Measurements from ENCODE around the gene UBE2Z.
A peak's percentile ranks its signal among the peaks of the same experiment; 100 is the strongest.
"Not testable (repeated sequence)": the region's sequence is repeated elsewhere in the genome, so short reads cannot be mapped to it uniquely, and the experiment has no call there.

Gene UBE2Z

DNA sequence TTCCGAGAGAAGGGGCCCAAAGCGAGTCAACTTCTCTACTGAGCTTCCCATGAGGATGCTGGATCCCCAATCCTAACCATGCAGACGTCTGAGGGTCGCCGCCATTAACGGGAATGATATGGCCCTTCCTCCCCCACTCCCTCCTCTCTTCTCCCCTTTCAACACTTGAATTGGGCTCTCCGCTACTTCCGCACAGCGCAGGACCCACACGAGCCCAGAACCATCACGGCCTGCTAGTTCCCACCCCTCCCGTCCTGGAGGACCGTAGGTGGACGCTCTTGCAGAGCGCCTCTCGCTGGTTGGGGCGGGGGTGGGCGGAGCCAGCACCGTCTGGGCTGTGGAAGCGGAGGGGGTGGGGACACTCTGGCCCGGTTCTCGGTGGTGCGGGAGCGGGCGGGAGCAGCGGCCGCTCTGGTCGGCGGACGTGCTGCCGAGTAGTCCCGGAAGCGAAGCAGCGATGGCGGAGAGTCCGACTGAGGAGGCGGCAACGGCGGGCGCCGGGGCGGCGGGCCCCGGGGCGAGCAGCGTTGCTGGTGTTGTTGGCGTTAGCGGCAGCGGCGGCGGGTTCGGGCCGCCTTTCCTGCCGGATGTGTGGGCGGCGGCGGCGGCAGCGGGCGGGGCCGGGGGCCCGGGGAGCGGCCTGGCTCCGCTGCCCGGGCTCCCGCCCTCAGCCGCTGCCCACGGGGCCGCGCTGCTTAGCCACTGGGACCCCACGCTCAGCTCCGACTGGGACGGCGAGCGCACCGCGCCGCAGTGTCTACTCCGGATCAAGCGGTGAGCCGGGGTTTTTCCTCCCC is at the start of gene UBE2Z:
TSS of gene UBE2Z (plus strand) at position 361 of the 797 bp plus-strand sequence. CDS start at position 458, 97 bp downstream.
- peak; percentile 74 to 88 for DNase-seq (ENCODE audit: low read depth in 1 of 2, low spot score in 1 of 2)

DNA sequence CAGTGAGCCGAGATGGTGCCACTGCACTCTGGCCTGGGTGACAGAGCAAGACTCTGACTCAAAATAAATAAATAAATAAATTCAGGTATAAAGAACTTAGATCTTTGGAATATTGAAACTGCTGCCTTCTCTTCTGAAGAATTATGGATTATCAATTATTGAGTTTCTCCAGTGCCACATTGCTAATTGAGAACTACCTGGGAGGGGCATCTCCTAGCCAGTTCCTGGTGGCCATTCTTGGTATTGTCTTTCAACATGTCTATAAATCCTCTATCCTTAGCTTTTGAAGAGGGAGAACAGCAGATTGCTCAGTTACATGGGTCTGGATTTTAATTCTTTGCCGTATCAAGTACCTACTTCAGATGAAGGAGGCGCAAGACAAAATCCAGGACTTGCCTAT is 48.2 kb upstream of the UBE2Z start:
- no peak for DNase-seq (ENCODE audit: low read depth in 1 of 2, low spot score in 1 of 2)

DNA sequence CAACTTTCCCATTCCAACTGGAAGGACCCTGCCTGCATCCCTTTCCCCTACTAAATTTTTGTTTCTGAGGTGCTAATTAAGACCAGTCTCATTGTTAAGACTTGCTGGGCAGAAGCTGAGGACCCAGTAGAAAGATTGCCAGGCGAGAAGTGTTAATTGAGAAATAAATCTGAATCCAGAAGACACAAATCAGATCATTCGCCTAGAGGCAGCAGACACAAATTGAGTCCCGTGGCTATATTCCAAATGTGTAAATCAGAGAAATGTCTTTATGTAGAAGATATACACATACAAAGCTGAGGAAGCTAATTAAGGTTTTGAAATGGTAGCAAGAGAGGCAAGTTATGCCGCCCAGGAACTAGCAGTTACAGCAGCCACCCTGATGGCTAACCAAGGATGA is 47.8 kb upstream of the UBE2Z start:
- no peak for DNase-seq (ENCODE audit: low read depth in 1 of 2, low spot score in 1 of 2)

DNA sequence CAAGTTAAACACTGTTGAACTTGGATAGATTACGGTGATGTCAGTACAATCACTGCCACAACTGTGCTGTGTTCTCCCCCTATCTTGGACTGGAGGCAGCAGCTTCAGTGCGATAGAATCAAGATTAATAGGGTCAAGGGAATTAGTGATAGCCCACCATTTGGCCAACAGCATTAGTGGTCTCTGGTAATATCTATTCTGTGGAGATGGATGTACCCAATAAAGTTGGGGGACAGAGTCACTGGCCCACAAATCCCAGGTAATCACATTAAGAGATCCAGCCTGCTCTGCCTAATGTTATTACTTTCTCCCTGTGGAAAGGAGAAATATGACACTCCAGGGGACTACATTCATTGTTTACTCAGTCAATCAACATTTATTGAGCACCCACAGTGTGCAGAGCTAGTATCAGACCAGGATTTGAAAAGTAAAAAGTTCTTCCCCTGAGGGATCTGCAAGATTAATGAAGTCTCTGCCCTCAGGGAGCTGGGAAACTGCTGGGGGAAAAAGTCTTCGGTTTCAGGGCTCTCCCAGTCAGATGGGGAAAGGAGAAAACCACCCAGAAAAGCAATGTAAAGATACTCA is 39.2 kb upstream of the UBE2Z start:
- no peak for DNase-seq (ENCODE audit: low read depth in 1 of 2, low spot score in 1 of 2)

DNA sequence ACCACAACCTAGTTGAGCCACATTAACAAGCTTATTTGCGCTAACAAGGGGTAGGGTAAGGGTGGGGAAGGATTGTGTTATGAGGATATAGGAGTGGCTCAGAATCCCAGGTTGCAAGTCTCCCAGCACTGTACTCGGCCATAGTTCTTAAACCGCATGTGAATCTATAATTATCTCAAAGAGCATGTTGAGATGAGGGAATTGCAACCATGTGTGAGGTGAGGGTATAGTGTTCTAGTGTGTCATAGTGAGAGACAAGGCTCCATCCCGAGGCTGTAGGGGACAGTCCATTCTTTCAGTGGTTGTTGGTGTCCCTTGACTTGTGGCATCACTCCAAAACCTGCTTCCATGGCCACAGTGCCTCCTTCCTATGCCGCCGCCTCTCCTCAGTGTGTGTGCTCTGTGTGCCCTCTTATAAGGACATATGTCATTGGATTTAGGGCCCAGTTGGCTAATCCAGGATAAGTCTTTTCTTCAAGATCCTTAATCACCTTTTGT is 38.3 kb upstream of the UBE2Z start:
- DNase-seq (ENCODE audit: low read depth in 1 of 2, low spot score in 1 of 2), result no peak

DNA sequence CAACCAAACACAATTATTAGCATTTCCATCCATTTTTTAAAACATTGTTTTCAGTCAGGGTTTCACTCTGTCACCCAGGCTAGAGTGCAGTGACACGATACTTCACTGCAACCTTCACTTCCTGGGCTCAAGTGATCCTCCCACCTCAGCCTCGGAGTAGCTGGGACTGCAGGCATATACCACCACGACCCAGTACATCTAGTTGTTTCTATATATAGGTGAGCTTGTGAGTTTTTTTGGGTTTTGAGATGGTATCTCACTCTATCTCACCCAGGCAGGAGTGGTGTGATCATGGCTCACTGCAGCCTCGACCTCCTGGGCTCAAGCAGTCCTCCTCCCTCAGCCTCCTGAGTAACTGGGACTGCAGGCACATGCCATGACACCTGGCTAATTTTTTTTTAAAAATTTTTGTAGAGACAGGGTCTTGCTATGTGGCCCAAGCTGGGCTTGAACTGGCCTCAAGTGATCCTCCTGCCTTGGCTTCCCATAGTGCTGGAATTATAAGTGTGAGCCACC is 37.1 kb upstream of the UBE2Z start:
- DNase-seq (ENCODE audit: low read depth in 1 of 2, low spot score in 1 of 2), result no peak

DNA sequence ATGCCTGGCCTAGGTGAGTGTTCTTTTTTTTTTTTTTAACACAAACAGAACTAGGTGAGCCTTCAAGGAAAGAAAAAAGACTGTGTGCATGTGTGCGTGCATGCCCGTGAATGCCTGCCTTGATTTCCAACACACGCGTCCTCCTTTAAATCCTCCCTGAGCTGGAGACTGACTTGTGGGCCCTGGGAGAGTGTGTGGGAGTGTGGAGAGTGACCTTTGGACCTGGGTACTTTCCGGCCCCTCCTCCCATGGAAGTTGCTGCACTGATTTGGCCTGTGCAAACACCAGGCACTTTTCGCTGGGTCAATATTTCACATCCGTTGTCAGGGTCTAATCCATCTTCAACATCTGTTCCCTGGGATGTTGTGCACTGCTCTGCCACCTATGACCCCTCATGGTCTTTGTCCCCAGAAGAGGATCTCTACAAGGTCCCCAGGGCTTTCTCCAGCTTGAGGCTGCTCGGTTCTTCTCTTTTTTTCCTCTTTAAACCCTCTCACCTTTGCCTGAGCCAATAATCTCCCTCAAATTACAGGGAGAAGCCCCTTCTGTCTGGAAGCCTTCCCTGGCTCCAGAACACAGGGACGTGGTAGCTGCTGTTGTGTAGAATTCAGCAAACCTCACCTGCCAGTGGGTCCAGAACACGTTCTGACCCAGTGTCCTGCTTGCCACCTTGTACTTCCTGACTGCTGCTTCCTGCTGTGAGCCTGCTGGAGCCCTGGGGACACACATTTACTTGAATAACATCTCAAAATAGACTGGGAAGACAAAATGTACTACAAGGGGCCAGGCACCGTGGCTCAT is 36.5 kb upstream of the UBE2Z start:
- DNase-seq (ENCODE audit: low read depth in 1 of 2, low spot score in 1 of 2), result no peak

DNA sequence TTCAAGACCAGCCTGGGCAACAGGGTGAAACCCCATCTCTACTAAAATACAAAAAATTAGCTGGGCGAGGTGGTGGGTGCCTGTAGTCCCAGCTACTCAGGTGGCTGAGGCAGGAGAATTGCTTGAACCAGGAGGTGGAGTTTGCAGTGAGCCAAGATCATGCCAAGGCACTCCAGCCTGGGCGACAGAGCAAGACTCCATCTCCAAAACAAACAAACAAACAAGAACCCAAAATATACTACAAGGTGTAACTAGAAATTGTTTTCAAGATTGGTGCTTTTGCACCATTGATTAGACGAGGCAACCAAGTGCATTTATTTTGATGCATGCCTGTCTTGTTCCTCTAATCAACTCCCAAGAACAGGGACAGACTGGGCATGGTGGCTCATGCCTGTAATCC is 35.8 kb upstream of the UBE2Z start:
- not testable (repeated sequence) for DNase-seq (ENCODE audit: low read depth in 1 of 2, low spot score in 1 of 2)

DNA sequence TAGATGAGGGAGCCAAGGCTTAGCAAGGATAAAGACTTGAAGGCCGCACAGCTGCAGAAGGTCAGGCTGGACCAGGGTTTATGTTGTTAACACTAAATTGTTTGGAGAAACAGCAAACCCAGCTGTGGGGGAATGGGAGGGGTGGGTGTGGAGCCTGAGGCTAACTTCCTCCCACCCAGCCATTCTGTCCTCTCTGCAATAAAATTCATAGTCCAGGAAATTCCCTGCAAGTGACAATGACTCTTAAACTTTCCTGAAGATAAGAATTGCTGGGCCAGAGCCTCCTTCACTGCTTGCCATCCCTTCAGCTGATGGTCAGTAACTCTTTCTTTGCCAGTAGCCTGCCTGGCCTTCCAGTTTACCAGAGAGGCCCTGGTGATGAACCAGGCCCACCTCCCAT is 35.0 kb upstream of the UBE2Z start:
- no peak for DNase-seq (ENCODE audit: low read depth in 1 of 2, low spot score in 1 of 2)

DNA sequence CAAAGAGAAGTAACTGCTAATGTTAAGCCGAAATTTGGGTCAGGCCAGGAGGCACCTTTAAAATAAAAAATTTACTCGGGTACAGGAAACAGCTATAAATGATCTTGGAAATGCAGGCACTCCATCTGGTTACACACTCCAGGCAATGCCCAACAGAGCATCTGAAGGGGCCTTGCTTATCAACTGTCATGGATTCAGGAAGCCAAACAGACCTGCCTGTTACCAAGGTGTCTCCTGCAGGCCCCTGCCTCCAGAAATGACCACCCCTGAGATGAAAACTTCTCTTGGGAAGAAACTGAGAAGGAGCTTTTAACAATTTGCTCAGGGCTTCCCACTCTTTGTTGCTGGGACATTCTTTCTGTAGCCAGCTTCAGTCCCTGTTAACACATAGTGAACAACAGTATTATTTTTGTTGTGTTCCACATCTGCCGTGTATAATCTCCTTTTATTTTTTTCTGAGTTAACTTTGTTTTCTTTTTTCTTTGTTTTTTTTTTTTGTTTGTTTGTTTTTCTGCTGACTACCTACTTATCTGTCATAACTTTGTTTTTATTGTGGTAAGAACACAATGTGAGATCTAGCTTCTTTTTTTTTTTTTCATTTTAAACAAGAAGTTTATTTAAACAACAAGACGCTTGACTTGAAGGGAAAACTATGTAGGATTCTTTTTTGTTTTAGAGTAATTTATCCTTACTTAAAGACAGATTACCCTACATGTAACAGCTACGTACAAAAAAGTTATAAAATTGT is 34.3 kb upstream of the UBE2Z start:
- DNase-seq (ENCODE audit: low read depth in 1 of 2, low spot score in 1 of 2), result no peak

DNA sequence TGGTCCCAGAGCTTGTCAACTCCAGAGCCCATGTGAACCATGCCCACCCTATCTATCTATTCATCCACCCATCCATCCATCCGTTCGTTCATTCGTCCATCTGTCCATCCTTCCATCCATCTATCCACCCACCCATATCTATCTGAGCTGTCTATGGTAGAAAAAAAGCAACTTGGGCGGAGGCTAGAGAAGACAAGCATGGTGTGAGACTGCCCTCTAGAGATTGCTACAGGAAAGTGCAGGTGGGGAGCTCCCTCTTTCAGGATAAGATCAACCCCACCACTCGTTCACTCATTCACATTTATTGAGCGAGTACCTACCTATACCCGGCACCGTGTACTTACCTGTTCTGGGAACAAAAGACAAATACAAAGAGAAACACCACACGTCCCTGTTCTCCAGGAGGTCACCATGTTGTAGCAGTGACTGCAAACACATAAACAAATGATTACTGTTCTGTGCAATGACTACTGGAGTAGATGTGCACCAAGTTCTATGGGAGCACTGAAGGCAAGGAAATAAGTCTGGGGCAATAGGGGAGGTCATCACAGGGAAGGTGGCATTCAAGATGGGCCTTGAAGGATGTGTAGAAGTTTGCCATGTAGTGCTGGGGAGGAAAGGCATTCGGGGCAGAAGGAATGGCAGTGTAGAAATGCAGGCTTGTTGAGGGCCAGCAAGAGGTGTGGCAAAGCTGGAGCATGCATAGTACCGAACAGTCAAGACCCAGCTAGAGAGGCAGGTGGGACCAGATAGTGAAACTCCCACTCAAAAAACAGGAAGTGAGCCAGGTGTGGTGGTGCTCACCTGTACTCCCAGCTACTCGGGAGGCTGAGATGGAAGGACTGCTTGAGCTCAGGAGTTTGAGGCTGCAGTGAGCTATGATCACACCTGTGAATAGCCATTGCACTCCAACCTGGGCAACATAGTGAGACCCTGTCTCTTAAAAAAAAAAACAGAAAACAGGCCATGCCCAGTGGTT is 29.0 kb upstream of the UBE2Z start:
- DNase-seq (ENCODE audit: low read depth in 1 of 2, low spot score in 1 of 2), result peak; percentile 20 to 64

DNA sequence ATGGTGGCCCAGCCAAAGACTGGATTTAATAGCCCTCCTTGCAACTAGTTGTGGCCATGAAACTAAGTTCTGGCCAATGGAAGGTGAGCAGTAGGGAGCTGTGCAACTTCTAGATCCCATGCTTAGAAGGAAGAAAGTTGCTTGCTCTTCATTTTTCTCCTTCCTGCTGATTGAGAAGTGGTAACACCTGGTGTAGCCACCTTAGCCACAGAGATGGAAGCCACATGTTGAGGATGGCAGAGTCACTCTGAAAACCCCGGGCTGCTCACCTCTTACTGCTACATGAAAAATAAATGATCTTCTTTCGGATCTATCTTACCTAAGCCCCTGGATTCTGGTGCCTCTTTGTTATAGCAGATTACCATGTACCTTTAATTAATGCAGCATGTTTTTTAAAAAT is 25.9 kb upstream of the UBE2Z start:
- no peak for DNase-seq (ENCODE audit: low read depth in 1 of 2, low spot score in 1 of 2)

DNA sequence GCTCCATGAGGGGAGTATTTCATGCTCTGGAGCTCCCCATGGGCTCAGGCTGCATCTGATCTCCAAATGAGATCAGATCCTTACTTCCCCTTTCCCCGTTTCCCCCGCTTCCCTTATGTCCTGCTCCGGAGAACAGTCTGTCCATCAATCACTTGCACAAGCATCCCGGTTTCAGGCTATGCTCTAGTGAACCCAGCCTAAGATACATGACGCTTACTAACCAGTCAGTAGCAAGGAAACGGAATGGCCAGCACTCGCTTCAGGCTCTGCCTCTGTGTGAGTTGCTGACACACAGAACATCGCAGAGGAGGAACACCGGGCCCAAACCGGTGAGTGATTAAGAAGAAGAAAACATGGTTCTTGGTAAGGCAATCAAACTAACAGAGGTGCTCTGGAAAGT is 25.0 kb upstream of the UBE2Z start:
- no peak for DNase-seq (ENCODE audit: low read depth in 1 of 2, low spot score in 1 of 2)

DNA sequence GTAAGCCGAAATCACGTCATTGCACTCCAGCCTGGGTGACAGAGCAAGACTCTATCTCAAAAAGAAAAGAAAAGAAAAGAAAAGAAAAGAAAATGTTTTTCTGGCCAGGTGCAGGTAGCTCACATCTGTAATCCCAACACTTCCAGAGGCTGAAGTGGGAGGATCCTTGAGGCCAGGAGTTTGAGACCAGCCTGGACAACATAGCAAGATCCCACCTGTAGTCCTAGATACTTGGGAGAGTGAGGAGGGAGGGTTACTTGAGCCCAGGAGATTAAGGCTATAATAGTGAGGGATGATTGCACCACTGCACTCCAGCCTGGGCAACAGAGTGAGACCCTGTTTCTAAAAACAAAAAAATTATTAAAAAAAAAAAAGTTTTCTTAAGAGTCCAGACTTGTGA is 18.1 kb upstream of the UBE2Z start:
- no peak for DNase-seq (ENCODE audit: low read depth in 1 of 2, low spot score in 1 of 2)

DNA sequence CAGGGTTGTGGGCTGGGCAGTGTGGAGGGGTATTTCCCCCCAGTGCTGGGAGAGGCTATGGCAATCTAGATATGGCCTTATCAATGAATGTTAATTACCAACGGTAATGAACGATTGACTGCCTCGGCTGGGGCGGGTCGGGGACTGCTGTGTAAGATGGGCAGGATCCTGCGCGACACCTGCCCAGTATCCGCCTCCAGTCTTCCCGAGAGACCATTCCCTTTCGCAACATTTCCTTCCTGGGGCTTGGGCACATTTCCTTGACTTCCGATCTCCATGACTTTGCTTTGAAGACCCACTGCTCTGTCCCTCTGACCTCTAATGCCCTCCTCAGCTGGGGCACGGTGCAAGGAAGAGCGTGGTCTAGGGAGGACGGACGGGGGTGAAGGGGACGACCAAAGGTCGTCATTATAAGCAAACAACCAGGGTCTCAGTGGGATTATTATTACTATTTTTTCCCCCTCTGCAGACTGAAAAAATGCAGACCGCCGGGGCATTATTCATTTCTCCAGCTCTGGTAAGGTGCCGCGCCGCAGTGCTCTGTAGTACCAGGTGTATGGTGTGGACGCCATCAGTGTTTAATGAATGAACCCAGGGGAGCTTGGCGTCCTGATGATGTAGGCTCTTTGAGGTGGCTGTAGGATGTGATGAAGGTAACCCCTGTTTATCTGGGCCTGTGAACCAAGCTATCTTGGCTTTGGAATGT is 15.1 kb upstream of the UBE2Z start:
- no peak for DNase-seq (ENCODE audit: low read depth in 1 of 2, low spot score in 1 of 2)

DNA sequence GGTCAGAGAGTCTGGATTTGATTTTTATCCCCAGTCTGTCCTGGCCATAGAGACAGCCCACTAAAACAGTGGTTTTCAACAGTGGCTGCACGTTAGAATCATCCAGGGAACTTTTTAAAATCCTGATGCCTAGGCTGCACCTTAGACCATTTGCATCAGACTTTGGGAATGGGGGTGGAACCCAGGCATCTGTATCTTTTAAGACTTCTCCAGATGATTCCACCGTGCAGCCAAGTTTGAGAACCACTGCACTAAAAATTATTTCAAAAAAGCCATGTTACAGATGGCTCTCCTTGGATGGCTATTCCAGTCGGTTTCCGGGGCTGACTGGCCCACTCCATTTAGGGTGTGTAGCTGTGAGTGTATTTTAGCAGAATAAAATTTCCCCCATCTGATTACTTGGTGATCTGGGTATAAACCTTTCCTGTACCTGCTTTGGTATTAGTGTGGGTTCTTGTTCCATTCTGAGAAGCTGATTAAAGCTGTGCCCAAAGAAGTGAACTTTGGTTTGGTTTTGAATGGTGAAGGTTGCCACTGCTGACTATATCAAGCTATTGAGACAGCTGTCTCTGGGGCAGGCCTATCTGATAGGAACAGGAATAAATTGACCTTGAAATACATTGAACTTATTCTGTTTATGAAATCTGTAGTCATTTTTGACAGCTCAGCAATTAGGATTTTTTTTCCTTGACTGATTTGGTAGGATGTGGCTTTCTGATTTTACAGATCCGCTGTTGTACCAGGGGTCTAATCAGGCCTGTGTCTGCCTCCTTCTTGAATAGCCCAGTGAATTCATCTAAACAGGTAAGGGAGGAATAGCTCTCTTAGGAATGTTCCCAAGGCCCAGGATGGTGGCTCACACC is 14.3 kb upstream of the UBE2Z start:
- DNase-seq (ENCODE audit: low read depth in 1 of 2, low spot score in 1 of 2), result no peak

DNA sequence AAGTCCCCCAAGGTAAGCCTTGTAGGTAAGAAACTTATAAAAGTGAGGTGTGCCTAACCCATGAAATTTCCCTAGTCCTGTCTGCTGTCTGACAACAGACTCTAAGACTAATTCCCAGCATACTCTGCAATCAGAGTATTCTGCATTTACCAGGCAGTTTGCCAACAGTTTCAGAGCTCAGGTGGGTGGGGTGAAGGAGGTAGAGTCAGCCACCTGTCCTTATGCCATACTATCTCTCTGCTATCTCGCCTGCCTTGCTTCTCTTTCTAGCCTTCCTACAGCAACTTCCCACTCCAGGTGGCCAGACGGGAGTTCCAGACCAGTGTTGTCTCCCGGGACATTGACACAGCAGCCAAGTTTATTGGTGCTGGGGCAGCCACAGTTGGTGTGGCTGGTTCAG is 13.3 kb upstream of the UBE2Z start:
- DNase-seq (ENCODE audit: low read depth in 1 of 2, low spot score in 1 of 2), result no peak

DNA sequence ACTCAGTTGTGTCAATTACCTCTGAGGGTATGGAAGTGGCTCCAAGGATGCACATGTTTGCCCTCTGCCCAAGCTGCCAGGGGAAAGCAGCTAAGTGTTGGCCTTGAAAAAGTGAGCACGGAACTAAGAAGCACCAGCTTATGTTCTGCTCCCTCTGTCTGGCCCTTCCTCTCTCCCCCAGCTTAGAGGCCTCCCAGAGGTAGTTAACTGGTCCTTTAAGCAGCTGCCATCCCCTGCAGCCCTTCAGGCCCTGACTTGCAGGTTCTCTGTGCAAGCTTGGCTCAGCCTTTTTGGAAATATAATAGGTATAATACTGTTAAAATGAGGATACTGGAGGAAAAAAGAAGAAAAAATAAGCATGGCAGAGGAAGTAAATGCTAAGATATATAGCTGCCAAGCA is 7.0 kb upstream of the UBE2Z start:
- DNase-seq (ENCODE audit: low read depth in 1 of 2, low spot score in 1 of 2), result no peak

Measured in activated CD4-positive, alpha-beta T cell treated with anti-CD3 and anti-CD28 coated beads, Interleukin-2, amount 50 U/mL, for 24 hours (primary cell).